MG63 (cell line): Measurements from ENCODE around the gene PPP1R3D. TPM values are rescaled to one million over a fixed set of nuclear protein-coding genes. Genes with fewer than 3 reads are reported as not detected.

Experiments
- DNase-seq: peaks from one replicate; pipeline ENCODE4 v3.0.0-alpha.2; 2020
- H3K27me3 ChIP-seq: fragments of 250-450 bp; sonication (Bioruptor Pico); 2 replicates; pipeline ENCODE4 v1.5.1; 2020; ENCODE audit warnings: mild to moderate bottlenecking, moderate library complexity
- H3K36me3 ChIP-seq: fragments of 250-450 bp; sonication (Bioruptor Pico); 2 replicates; pipeline ENCODE4 v1.5.1; 2020; ENCODE audit warnings: mild to moderate bottlenecking, moderate library complexity
- H3K4me3 ChIP-seq: fragments of 250-450 bp; sonication (Bioruptor Pico); 2 replicates; pipeline ENCODE4 v1.5.1; 2020; ENCODE audit warnings: mild to moderate bottlenecking, moderate library complexity
- H3K9me3 ChIP-seq: fragments of 250-450 bp; sonication (Bioruptor Pico); 2 replicates; pipeline ENCODE4 v1.5.1; 2020; ENCODE audit warnings: mild to moderate bottlenecking, moderate library complexity
- total RNA-seq: library from RNA; depleted of rRNA; stranded (reverse); fragments of >200 nt; shearing (Covaris generic); gene quantifications from 2 replicates; pipeline ENCODE4 v1.2.3, GENCODE V29; 2014; ENCODE audit warnings: low replicate concordance

The PPP1R3D gene
- total RNA-seq, 1 experiment from 2014 or later, result 8.8 TPM

DNA sequence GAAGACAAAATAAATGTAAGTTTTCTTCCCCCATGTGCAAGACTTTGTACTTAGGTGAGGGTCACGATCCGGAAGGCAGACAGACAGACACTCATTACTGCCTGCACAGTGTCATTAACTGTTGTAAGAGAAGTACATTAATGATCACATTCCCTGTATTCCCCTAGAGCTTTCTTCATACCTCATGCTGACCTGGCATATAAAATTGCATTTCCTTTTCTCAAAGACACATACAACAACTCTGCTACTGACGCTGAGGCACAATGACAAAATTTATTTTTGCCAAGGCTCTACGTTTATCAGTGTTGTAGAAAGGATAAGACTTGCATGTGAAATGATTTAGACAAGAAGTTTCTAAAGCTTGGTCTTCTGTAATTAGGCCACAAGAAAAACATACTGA lies 3.7 kb downstream of the PPP1R3D start:
- Histone ChIP-seq H3K36me3 (peaks cover 3% of the 10 kb centered on the region; the same call in 1 of the 2 replicates), H3K27me3 (no peaks in the 10 kb centered on the region), H3K4me3 (no peak overlapping the region), H3K9me3 (no peaks in the 10 kb centered on the region)
- no peak for DNase-seq

DNA sequence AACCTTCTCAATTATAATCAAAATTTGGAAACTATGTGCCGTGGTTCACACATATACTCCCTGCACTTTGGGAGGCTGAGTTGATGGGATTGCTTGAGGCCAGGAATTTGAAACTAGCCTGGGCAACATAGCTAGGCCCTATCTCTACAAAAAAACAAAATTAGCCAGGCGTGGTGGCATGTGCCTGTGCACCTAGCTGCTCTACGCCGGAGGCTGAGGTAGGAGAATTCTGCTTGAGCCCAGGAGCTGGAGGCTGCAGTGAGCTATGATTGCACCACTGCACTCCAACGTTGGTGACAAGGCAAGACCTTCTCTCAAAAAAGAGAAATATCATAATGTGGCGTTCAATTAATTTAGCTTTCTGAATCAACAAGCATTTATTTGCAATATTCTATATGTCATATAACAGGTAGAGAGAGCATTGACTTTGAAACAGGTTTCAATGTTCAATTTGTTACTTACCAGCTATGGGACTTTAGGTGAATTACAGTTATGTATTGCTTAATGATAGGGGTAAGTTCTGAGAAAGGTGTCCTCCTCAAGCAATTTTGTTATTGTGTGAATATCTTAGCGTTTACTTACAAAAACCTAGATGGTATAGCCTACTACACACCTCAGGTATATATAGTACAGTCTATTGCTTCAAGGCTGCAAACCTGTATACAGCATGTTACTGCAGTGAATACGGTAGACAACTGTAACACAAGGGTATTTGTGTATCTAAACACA lies 4.5 kb downstream of the PPP1R3D start:
- H3K27me3 ChIP-seq, result no peaks in the 10 kb centered on the region
- no peaks in the 10 kb centered on the region for H3K9me3 ChIP-seq
- peaks cover 3% of the 10 kb centered on the region; the same call in 1 of the 2 replicates for H3K36me3 ChIP-seq
- no peak for DNase-seq
- no peak overlapping the region for H3K4me3 ChIP-seq

DNA sequence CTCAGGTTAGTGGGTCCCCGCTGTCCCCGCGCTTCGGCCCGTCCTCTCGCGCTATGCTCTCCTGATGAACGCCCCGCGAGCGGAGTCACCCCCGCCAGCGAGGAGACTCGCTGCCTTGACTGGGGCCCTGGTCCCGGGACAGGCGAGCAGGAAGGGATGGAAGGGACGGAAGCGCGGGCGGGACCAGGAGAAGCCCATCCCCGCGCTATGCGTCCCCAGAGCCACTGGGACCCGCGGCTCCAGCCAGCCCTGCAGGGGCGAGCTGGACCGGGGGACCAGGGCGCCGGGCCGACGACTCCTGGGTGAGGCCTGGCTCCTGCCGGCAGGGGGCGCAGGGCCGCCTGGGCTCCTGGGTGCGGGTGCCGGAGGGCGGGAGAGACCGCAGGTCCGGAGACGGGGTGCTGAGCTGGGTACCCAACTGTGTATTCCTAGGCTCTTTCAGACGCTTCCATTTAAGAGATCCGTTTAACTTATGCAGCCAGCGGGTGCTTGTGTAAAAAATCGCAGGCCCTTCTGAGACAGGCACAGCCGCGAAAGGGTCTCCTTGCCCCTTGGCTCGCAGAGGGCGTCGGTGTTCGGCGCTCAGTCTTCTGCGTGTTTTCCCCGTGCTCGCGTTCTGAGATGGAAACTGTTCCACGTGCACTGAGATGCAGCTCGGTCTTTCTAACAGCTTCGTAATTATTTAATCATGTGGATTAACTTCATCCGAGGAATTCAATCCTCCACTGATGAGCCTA lies 6.1 kb downstream of the PPP1R3D start:
- Histone ChIP-seq H3K27me3 (no peaks in the 10 kb centered on the region), H3K4me3 (peak overlapping the region; percentile 72), H3K36me3 (peaks cover 3% of the 10 kb centered on the region; the same call in 1 of the 2 replicates), H3K9me3 (no peaks in the 10 kb centered on the region)
- peak; percentile 86 for DNase-seq

DNA sequence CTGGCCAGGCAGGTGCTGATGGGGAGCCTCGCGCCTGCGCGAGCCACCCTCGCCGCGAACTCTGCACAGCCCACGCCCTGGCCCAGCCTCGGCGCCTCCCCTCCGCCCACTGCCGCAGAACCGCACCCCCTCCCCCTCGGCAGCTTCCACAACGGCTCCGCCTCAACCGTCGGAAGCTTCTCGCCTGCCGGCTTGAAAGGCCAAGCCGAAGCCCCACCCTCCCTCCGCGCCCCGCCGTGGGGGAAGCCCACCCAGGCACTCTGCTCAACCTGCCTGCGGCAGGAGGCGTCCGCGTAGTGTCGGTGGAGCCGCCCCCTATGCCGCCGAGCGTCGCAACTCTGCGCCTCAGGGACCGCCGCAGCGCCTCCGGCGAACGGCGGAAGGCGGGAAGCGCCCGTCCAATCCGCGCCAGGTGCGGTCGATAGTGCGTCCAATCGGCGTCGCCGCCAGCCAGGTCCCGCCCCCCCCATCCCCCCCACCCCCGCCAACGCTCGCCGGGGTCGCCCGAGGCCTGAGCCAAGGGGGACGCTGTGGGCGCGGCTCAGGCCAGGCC lies 6.7 kb downstream of the PPP1R3D start, which contains the start of gene SYCP2:
Gene SYCP2 (minus strand): TSS at position 342 of the 553 bp plus-strand sequence. CDS start 11,224 bp downstream, outside the sequence.
- peaks cover 3% of the 10 kb centered on the region; the same call in 1 of the 2 replicates for H3K36me3 ChIP-seq
- DNase-seq, result peak; percentile 62
- H3K27me3 ChIP-seq, result no peaks in the 10 kb centered on the region

DNA sequence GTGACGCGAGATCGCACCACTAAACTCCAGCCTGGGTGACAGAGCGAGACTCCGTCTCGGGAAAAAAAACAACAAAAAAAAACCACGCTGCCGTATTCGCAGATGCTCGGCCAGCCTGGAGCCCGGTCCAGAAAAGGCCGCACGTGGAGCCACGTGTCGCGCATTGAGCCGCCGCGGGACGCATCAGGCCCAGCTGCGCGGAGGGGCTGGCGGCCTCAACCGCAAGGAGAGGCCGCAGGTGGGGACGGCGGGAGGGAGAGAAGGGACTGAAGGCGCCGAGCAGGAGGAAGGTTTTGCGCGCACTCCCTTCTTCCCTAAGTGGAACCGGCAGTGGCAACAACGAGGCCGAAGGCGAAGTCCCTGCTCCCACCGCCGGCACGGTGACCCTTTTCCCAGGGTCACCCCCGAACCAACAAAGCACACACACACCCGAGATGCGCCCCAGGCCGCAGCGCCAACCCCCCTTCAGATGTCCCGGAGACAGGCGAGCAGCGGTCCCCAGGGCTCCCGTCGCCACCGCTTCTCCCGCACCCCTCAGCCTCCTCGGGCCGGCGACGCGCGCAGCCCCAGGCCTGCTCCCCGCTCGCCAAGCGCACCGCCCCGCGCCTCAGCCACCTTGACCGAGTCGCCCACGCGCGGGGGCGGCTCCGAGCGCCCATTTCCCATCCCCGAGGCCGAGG lies 7.3 kb downstream of the PPP1R3D start:
- Histone ChIP-seq H3K4me3 (no peak overlapping the region), H3K9me3 (no peaks in the 10 kb centered on the region), H3K27me3 (no peaks in the 10 kb centered on the region), H3K36me3 (peaks cover under 1% of the 10 kb centered on the region; the same call in 1 of the 2 replicates)
- no peak for DNase-seq

More for the DNA sequence above, 6.7 kb downstream of the PPP1R3D start, which contains the start of gene SYCP2:
- peak within 1 kb of the TSS; percentile 72 for H3K4me3 ChIP-seq
- H3K9me3 ChIP-seq, result no peaks in the 10 kb centered on the region

DNA sequence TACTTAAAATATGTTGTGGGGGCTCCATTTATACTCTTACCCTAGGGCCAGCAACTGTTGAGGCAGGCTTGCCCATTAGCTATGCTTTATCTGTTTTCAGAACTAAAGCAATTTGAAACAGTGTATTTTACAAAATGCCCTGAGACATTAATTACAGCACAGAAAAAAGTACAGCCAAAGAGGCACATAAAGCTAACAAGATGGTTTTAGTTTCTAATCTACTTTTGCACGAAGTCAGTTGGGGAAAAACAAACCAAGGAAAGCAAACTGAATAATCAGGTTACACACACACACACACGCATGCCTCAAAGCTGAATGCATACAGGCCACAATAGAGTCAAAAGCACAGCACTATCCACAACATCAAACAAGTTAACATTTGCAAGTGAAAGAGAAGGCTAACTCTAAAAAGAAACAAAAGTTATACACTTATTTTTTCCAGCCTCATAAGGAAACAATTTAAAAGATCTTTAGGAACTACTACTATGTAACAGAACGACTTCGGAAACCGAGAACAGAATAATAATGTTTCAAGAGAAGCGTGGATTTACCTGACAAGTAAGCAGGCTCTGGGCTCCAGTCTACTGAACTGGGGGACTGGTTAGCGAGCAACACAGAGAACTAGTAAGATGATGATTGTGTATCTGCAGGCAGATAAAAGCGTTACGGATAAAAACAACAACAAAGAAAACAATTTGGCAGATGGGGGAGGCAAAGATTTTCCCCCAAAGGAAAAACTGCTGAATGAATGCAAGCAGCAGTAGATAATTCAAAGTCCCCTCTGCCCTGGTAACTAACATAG lies 8.4 kb downstream of the PPP1R3D start:
- no peak for DNase-seq
- H3K4me3 ChIP-seq, result no peak overlapping the region
- no peaks in the 10 kb centered on the region for H3K27me3 ChIP-seq
- no peaks in the 10 kb centered on the region for H3K36me3 ChIP-seq
- no peaks in the 10 kb centered on the region for H3K9me3 ChIP-seq

DNA sequence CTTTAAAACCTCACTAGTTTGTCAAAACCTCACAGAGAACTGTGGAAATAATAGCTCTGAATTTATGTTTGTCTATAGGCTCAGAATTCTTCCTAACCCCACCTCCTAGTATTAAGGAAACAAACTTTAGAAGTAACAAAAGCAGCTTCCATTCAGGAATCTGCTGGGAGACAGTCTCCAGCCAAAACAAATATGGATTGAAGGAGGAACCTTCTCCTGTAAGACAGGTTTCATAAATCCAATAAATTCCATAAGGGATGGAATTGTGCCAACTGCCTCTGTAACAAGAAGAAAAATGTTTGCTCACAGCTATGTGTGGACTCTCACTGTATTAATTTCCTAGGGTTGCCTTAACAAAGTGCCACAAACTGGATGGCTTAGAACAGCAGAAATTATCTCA lies 14.2 kb downstream of the PPP1R3D start:
- no peak for DNase-seq
- Histone ChIP-seq H3K9me3 (no peaks in the 10 kb centered on the region), H3K27me3 (no peaks in the 10 kb centered on the region), H3K4me3 (no peak overlapping the region), H3K36me3 (no peaks in the 10 kb centered on the region)

DNA sequence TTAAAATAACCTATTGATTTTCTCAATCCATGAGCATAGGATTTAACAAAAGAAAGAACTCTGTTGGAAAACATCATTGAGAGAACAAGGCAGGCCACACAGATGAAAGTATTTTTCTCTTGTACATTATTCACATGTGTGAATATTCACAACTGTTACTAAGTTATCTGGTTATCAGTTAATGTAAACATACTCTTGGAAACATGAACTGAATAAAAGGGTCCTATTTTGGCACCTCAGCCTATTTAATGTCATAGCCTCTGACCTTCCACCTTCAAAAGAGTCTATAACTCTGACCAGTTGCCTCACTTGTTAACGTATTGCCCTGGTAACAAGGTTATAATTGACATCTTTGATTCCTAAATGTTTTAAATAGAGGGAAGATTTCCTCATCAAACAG lies 14.7 kb downstream of the PPP1R3D start:
- DNase-seq, result no peak
- H3K27me3 ChIP-seq, result no peaks in the 10 kb centered on the region
- no peaks in the 10 kb centered on the region for H3K9me3 ChIP-seq
- no peak overlapping the region for H3K4me3 ChIP-seq
- H3K36me3 ChIP-seq, result no peaks in the 10 kb centered on the region

DNA sequence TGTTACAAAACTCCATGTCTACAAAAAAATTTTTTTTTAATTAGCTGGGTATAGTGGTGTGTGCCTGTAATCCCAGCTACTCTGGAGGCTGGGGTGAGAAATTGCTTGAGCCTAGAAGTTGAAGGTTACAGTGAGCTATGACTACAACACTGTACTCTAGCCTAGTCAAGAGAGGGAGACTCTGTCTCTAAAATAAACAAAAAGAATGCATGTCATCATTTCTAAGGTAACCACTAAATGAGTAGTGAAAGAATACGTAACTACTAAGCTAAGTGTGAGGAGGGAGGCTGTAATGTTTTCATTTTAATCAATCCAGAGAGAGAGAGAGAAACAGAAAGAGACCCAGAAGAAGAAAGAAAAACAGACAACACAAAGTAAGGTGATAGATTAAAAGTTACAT lies 16.6 kb downstream of the PPP1R3D start:
- Histone ChIP-seq H3K27me3 (no peaks in the 10 kb centered on the region), H3K4me3 (no peak overlapping the region), H3K9me3 (no peaks in the 10 kb centered on the region), H3K36me3 (no peaks in the 10 kb centered on the region)
- DNase-seq, result no peak

DNA sequence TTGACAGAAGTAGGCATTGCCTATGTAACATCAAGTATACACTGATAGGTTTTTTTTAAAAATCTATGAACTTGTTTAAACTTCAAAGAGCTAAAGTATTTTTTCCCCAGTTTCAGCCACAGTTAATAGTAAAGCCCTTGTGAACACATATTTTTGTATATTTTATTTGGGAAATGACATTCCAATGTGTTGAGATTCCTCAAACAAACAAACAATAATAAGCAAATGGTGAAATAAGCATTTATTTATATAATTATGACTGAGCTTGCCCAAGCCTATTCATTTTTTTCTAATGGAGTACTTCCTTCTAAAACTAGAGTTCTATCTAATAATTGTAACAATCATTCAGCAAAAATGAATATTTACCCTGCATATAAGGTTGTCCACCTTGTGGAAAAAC lies 19.2 kb downstream of the PPP1R3D start:
- Histone ChIP-seq H3K9me3 (no peaks in the 10 kb centered on the region), H3K4me3 (no peak overlapping the region), H3K27me3 (no peaks in the 10 kb centered on the region), H3K36me3 (no peaks in the 10 kb centered on the region)
- DNase-seq, result no peak

DNA sequence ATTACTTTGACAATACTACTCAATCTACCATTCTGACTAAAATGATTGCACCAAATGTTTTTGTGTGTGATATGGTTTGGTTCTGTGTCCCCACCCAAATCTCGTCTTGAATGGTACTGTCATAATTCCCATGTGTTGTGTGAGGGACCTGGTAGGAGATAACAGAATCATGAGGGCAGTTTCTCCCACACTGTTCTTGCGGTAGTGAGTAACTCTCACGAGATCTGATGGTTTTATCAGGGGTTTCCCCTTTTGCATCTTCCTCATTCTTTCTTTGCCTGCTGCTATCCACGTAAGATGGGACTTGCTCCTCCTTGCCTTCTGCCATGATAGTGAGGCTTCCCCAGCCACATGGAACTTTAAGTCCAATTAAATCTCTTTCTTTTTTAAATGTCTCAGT lies 27.5 kb downstream of the PPP1R3D start:
- Histone ChIP-seq H3K4me3 (no peak overlapping the region), H3K9me3 (no peaks in the 10 kb centered on the region), H3K36me3 (no peaks in the 10 kb centered on the region), H3K27me3 (no peaks in the 10 kb centered on the region)
- DNase-seq, result no peak

DNA sequence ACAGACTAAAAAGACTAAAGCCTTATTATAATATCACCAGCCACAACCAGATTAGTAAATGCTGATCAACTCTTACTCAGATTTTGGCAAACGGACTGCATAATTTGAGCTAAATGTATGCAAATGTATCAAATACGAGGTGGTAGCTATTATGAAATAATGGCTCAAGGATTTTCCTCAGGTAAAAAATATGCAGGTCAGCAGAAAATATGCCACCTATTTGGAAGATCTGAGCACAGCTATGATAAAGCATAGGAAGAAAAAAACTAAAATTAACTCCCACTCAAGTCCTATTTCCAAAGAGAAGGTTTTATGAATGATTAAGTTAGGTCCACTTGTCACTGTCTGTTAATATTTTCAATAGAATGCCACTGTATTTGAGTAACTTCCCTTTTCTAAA lies 29.1 kb downstream of the PPP1R3D start:
- Histone ChIP-seq H3K9me3 (no peaks in the 10 kb centered on the region), H3K4me3 (no peak overlapping the region), H3K27me3 (no peaks in the 10 kb centered on the region), H3K36me3 (no peaks in the 10 kb centered on the region)
- no peak for DNase-seq

DNA sequence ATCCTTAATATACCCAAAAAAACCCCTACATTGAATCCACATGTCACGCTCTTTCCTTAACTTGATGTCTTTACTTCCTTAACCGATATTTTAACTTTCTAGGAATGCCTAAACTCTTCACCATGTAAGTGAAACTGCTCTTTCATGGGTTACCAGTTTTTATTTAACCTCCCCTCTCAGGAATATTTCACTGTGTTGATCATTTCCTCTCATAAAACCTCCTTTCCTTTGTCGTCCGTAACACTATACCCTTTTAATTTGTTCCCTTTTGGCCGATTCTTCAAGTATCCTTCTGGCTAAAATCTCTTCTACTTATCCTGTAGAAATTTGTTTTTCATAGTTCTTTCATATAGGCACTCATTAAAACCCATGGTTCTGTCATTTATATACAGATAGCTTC lies 31.2 kb downstream of the PPP1R3D start:
- Histone ChIP-seq H3K4me3 (no peak overlapping the region), H3K9me3 (no peaks in the 10 kb centered on the region), H3K27me3 (no peaks in the 10 kb centered on the region), H3K36me3 (no peaks in the 10 kb centered on the region)
- no peak for DNase-seq

DNA sequence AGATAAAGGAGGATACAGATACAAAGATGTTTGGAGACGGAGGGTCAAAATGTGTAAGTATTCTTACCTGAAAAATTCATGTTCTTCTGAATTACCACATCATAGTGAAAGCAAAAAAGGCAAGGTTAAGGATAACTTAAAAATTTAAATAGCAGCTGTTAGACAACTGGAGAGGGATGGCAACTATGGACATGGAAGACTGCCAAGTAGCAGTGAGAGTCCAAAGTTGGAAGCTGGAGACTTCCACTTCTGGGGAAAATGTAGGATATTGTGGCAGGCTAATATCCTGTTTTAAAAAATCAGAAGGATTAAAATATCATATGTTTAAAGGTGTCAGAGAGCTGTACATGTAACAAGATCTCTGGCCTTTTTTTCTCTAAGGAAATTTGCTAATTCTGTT lies 36.5 kb downstream of the PPP1R3D start:
- no peak overlapping the region for H3K4me3 ChIP-seq
- no peaks in the 10 kb centered on the region for H3K27me3 ChIP-seq
- no peaks in the 10 kb centered on the region for H3K36me3 ChIP-seq
- no peak for DNase-seq
- H3K9me3 ChIP-seq, result no peaks in the 10 kb centered on the region

DNA sequence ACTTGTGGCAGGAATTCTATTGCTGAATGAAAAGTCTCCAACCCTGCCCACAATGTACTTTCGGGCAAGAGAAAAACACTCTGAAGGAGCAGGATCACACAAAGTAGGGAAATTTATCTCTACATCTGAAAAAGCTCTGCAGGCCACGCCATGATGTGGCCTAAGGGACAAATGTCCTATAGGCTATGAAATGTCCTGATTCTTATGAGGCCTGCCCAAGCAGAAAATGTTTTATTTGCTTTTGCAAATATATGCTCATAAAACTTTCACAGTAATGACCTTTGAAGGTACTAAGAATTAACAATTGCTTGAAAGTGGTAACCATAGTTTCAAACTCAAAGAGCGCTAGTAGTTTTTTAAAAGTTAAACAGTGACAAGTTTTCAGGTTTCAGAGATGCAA lies 37.6 kb downstream of the PPP1R3D start:
- DNase-seq, result no peak
- H3K36me3 ChIP-seq, result no peaks in the 10 kb centered on the region
- no peaks in the 10 kb centered on the region for H3K9me3 ChIP-seq
- no peak overlapping the region for H3K4me3 ChIP-seq
- H3K27me3 ChIP-seq, result no peaks in the 10 kb centered on the region

DNA sequence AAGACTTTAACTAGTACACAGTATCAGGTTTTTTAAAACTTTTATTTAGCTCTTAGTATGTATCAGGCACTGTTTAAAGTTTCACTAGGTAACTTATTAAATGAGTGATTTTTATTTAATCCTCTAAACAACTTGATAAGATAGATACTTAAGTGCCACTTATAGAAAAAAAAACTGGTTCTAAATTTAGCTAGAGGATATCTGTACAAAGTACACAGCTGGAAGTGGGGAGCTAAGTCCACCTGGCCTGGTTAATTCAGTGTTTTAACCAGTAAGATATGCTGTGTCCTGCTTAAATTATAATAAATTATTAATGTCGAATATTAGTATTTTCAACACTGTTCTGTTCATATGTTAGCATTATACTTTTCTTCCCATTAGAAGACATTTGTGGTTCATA lies 44.2 kb downstream of the PPP1R3D start:
- Histone ChIP-seq H3K4me3 (no peak overlapping the region), H3K36me3 (no peaks in the 10 kb centered on the region), H3K9me3 (no peaks in the 10 kb centered on the region), H3K27me3 (no peaks in the 10 kb centered on the region)
- no peak for DNase-seq
